IMR-90 (cell line): Measurements from ENCODE around the gene LECT2. TPM values are rescaled to one million over a fixed set of nuclear protein-coding genes. Genes with fewer than 3 reads are reported as not detected.
A peak's percentile ranks its signal among the peaks of the same experiment; 100 is the strongest.

Experiments
- ATAC-seq: fragments of 200-7000 bp; cut with Tn5 transposase; 2 replicates; pipeline ENCODE4 v1.9.1; 2020; ENCODE audit warnings: low read depth, mild to moderate bottlenecking, moderate library complexity
- BruUV-seq: library from RNA; stranded (reverse); fragments of 400-500 nt; replicated peaks from 2 replicates; lab custom pipeline; 2021; lab: Mats Ljungman, UMichigan
- CTCF ChIA-PET: fragments of 300-600 bp; formaldehyde crosslinking; extraction: SDS; loops from one replicate; lab custom pipeline; 2021; ENCODE audit warnings: antibody characterized with exemption; lab: Yijun Ruan, JAX
- POLR2A ChIA-PET: fragments of 300-600 bp; sonication (Branson Sonifier 250); formaldehyde crosslinking; loops from one replicate; lab custom pipeline; 2022; ENCODE audit warnings: antibody characterized with exemption; ENCODE audit not compliant: unreplicated experiment; lab: Charles Lee
- DNase-seq: peaks from one replicate; pipeline ENCODE4 v3.0.0; 2013
- H2AFZ ChIP-seq: replicated peaks from 2 replicates; pipeline ENCODE3; 2013; ENCODE audit warnings: low read length, mild to moderate bottlenecking; ENCODE audit not compliant: poor library complexity
- H2AK5ac ChIP-seq: 2 replicates; pipeline ENCODE4 v1.6.1; 2013; ENCODE audit warnings: low read depth, low read length, inconsistent platforms
- H2AK9ac ChIP-seq: replicated peaks from 2 replicates; pipeline ENCODE3; 2013; ENCODE audit warnings: mild to moderate bottlenecking, low read depth, low read length, moderate library complexity; ENCODE audit not compliant: poor library complexity
- H2BK120ac ChIP-seq: 2 replicates; pipeline ENCODE4 v1.6.1; 2013; ENCODE audit warnings: low read depth, low read length, inconsistent platforms
- H2BK15ac ChIP-seq: 3 replicates; pipeline ENCODE4 v1.6.1; 2013; ENCODE audit warnings: low read depth, low read length, inconsistent platforms
- H2BK20ac ChIP-seq: 2 replicates; pipeline ENCODE4 v1.6.1; 2013; ENCODE audit warnings: low read depth, mild to moderate bottlenecking, inconsistent platforms, low read length, moderate library complexity
- H2BK5ac ChIP-seq: 2 replicates; pipeline ENCODE4 v1.6.1; 2013; ENCODE audit warnings: mild to moderate bottlenecking, low read depth, low read length, inconsistent platforms; ENCODE audit not compliant: poor library complexity, severe bottlenecking
- H3K14ac ChIP-seq: replicated peaks from 2 replicates; pipeline ENCODE4 v1.6.1; 2013; ENCODE audit warnings: low read depth, low read length, inconsistent platforms
- H3K18ac ChIP-seq: 2 replicates; pipeline ENCODE4 v1.6.1; 2013; ENCODE audit warnings: low read depth, low read length, control low read depth
- H3K23ac ChIP-seq: 2 replicates; pipeline ENCODE4 v1.6.1; 2013; ENCODE audit warnings: low read depth, low read length, inconsistent platforms
- H3K27ac ChIP-seq: 2 replicates; pipeline ENCODE4 v1.5.1; 2013; ENCODE audit warnings: mild to moderate bottlenecking, control low read depth, low read length; ENCODE audit not compliant: insufficient read depth
- H3K27me3 ChIP-seq: 2 replicates; pipeline ENCODE4 v1.6.1; 2013; ENCODE audit warnings: low read length; ENCODE audit not compliant: control insufficient read depth, insufficient read depth
- H3K36me3 ChIP-seq: 2 replicates; pipeline ENCODE4 v1.6.1; 2013; ENCODE audit warnings: low read length, mixed read lengths; ENCODE audit not compliant: control insufficient read depth, insufficient read depth
- H3K4ac ChIP-seq: 2 replicates; pipeline ENCODE4 v1.6.1; 2013; ENCODE audit warnings: low read depth, low read length, inconsistent platforms
- H3K4me1 ChIP-seq: 2 replicates; pipeline ENCODE4 v1.6.1; 2013; ENCODE audit warnings: low read length, mixed read lengths; ENCODE audit not compliant: control insufficient read depth, insufficient read depth
- H3K4me2 ChIP-seq: 2 replicates; pipeline ENCODE4 v1.6.1; 2013; ENCODE audit warnings: low read depth, mild to moderate bottlenecking, control low read depth, low read length, moderate library complexity
- H3K4me3 ChIP-seq: 2 replicates; pipeline ENCODE4 v1.5.1; 2013; ENCODE audit warnings: low read depth, mild to moderate bottlenecking, control low read depth, low read length, moderate library complexity; ENCODE audit not compliant: insufficient read depth
- H3K56ac ChIP-seq: 2 replicates; pipeline ENCODE4 v1.6.1; 2013; ENCODE audit warnings: low read length, inconsistent platforms; ENCODE audit not compliant: insufficient read depth; ENCODE audit errors: extremely low read depth
- H3K79me1 ChIP-seq, 2 experiments: 2 replicates each; pipeline ENCODE4 v1.6.1; 2013; ENCODE audit warnings: low read length in 2 of 2, inconsistent platforms in 1 of 2, low read depth in 1 of 2
- H3K9ac ChIP-seq: 2 replicates; pipeline ENCODE4 v1.6.1; 2013; ENCODE audit warnings: low read depth, low read length, control low read depth
- H3K9me1 ChIP-seq: 2 replicates; pipeline ENCODE4 v1.6.1; 2013; ENCODE audit warnings: low read length, inconsistent platforms; ENCODE audit not compliant: insufficient read depth
- H3K9me3 ChIP-seq: 2 replicates; pipeline ENCODE4 v1.6.1; 2013; ENCODE audit warnings: low read length; ENCODE audit not compliant: control insufficient read depth, insufficient read depth
- H4K20me1 ChIP-seq: 2 replicates; pipeline ENCODE4 v1.6.1; 2013; ENCODE audit warnings: low read length, inconsistent platforms; ENCODE audit not compliant: insufficient read depth
- H4K5ac ChIP-seq: 2 replicates; pipeline ENCODE4 v1.6.1; 2013; ENCODE audit warnings: mild to moderate bottlenecking, low read depth, low read length, control low read depth
- H4K8ac ChIP-seq, 2 experiments: 2 replicates each; pipeline ENCODE4 v1.6.1; 2013; ENCODE audit warnings: low read depth in 2 of 2, low read length in 2 of 2, control low read depth in 1 of 2, inconsistent platforms in 1 of 2
- H4K91ac ChIP-seq: 2 replicates; pipeline ENCODE4 v1.6.1; 2013; ENCODE audit warnings: low read depth, low read length, inconsistent platforms; ENCODE audit not compliant: insufficient read depth
- BHLHE40 ChIP-seq: fragments of 150-350 bp; IDR thresholded peaks from 2 replicates; pipeline ENCODE4 v1.6.1; 2016; ENCODE audit warnings: mild to moderate bottlenecking, low read depth, low read length
- CEBPB ChIP-seq: IDR thresholded peaks from 2 replicates; pipeline ENCODE4 v1.6.1; 2012; ENCODE audit warnings: low read depth, low read length, improper control_type of control experiment
- FOS ChIP-seq: fragments of 150-350 bp; IDR thresholded peaks from 2 replicates; pipeline ENCODE4 v1.6.1; 2016; ENCODE audit warnings: low read depth, low read length
- MAZ ChIP-seq: IDR thresholded peaks from 2 replicates; pipeline ENCODE4 v1.6.1; 2012; ENCODE audit warnings: low read depth, mild to moderate bottlenecking, low read length, improper control_type of control experiment, moderate library complexity, borderline replicate concordance
- MXI1 ChIP-seq: IDR thresholded peaks from 2 replicates; pipeline ENCODE4 v1.6.1; 2012; ENCODE audit warnings: low read depth, mild to moderate bottlenecking, low read length, moderate library complexity, borderline replicate concordance
- RAD21 ChIP-seq: IDR thresholded peaks from 2 replicates; pipeline ENCODE4 v1.6.1; 2012; ENCODE audit warnings: low read length, improper control_type of control experiment
- RCOR1 ChIP-seq: IDR thresholded peaks from 2 replicates; pipeline ENCODE4 v1.6.1; 2012; ENCODE audit warnings: mild to moderate bottlenecking, low read length, improper control_type of control experiment; ENCODE audit not compliant: insufficient replicate concordance
- RFX5 ChIP-seq: IDR thresholded peaks from 2 replicates; pipeline ENCODE4 v1.8.0; 2012; ENCODE audit warnings: low read depth, mild to moderate bottlenecking, low read length, moderate library complexity
- USF2 ChIP-seq: fragments of 150-350 bp; IDR thresholded peaks from 2 replicates; pipeline ENCODE4 v1.6.1; 2017; ENCODE audit warnings: mild to moderate bottlenecking, antibody characterized with exemption, low read length, low read depth
- WGBS, 2 experiments: methylation state at CpG; one replicate each; pipeline versions ENCODE4 v1.1.5 to v1.1.7; 2013; ENCODE audit warnings: missing lambda C conversion rate in 2 of 2; ENCODE audit not compliant: insufficient read length in 1 of 2; ENCODE audit errors: extremely low coverage in 2 of 2; 5-methylcytosine and 5-hydroxymethylcytosine counted together
- dilution Hi-C: fragments of 300-500 bp; cut with HindIII; formaldehyde crosslinking; loops from one replicate; pipeline ENCODE4 v1.14.3; 2018; ENCODE audit warnings: low sequenced_read_pairs; ENCODE audit not compliant: unreplicated experiment
- in situ Hi-C: fragments of 300-500 bp; cut with MboI; formaldehyde crosslinking; loops from 3 replicates; pipeline ENCODE4 v1.14.3; 2019; ENCODE audit warnings: low sequenced_read_pairs, inconsistent platforms, mixed read lengths
- intact Hi-C: fragments of 100-400 bp; cut with micrococcal nuclease; formaldehyde crosslinking; loops from 2 replicates; pipeline ENCODE4 v1.10.0; 2022
- polyA plus RNA-seq, 3 experiments: library from polyadenylated mRNA; depleted of rRNA; stranded (reverse); fragments of >200 nt; gene quantifications; 2 replicates each; pipeline ENCODE4 v1.2.3, GENCODE V29; 2012; ENCODE audit warnings: low replicate concordance in 1 of 3
- total RNA-seq: library from RNA; depleted of rRNA; stranded (reverse); fragments of >200 nt; gene quantifications from 2 replicates; pipeline ENCODE4 v1.2.3, GENCODE V29; 2012

LECT2 gene
- total and polyA plus RNA-seq, 2 of the 4 experiments (the other 2 are of a cell fraction) = not detected

- Histone ChIP-seq H2BK20ac (peak overlapping the region; percentile 90), H3K36me3 (no peaks in the 10 kb centered on the region), H2BK15ac (peak overlapping the region; percentile 88), H4K8ac (peak overlapping the region; percentile 29 to 79), H3K9me1 (peaks cover 37% of the 10 kb centered on the region), H2BK5ac (peak overlapping the region; percentile 79), H3K27ac (peak overlapping the region; percentile 54), H2BK120ac (peak overlapping the region; percentile 95), H3K27me3 (no peaks in the 10 kb centered on the region), H4K20me1 (no peaks in the 10 kb centered on the region), H2AK5ac (peak overlapping the region; percentile 88), H3K4me2 (no peak overlapping the region), H3K56ac (peak overlapping the region; percentile 30), H2AFZ (peak overlapping the region; percentile 54), H4K5ac (peak overlapping the region; percentile 76), H4K91ac (peak overlapping the region; percentile 90), H3K23ac (peak overlapping the region; percentile 36), H2AK9ac (no peak overlapping the region), H3K9ac (no peak overlapping the region), H3K9me3 (no peaks in the 10 kb centered on the region), H3K14ac (peak overlapping the region; percentile 62), H3K4ac (peak overlapping the region; percentile 86), H3K18ac (peak overlapping the region; percentile 74), H3K4me3 (no peak overlapping the region), H3K79me1 (peaks cover 0 to 26% of the 10 kb centered on the region in 2 experiments; a peak in 2 of 4 replicates), H3K4me1 (peaks cover 38% of the 10 kb centered on the region)
- WGBS, 2 experiments = no CpG with 5 or more reads among the region's 8 CpGs
- in situ Hi-C loops = no loop called here
- CTCF ChIA-PET = interaction anchor here (0.5 kb wide), 1 partner anchor 223 kb away, joined by 3 read pairs; no protein-coding TSS in a partner anchor
- peak; percentile 76 for ATAC-seq
- TF ChIP-seq MXI1 = no peak
- no peak for TF ChIP-seq RAD21
- 0 out of 2 replicates have a peak, but pooled peaks have one; percentile 2 for TF ChIP-seq USF2
- TF ChIP-seq FOS = peak; percentile 86
- TF ChIP-seq MAZ = peak; percentile 60
- peak; percentile 23; the same call in 1 of the 2 replicates for TF ChIP-seq CEBPB
- TF ChIP-seq RFX5 = no peak
- peak; percentile 33 for TF ChIP-seq RCOR1
- TF ChIP-seq BHLHE40 = peak; percentile 85
- dilution Hi-C loops = no loop called here
- POLR2A ChIA-PET = no interaction called here
- intact Hi-C loops = no loop called here
- DNase-seq = peak; percentile 97
- no TSS peak for BruUV-seq
Observed at GRCh38 chr5:135999406-136000139, 44.8 kb upstream of the LECT2 start.
